Loucy (cell line): Measurements from ENCODE around the gene SPOP.

Source experiments
- EZH2phosphoT487 ChIP-seq: fragments of 200-600 bp; IDR thresholded peaks from 2 replicates; pipeline ENCODE4 v1.6.1; 2018; ENCODE audit warnings: antibody characterized with exemption, mild to moderate bottlenecking, moderate library complexity, borderline replicate concordance
- TF ChIP-seq, protein P1 (sequence below): fragments of 200-600 bp; sonication (generic); conservative IDR thresholded peaks from 2 replicates; pipeline ENCODE4 v1.5.1; 2014; ENCODE audit warnings: mild to moderate bottlenecking, antibody characterized with exemption, low read length

DNA sequence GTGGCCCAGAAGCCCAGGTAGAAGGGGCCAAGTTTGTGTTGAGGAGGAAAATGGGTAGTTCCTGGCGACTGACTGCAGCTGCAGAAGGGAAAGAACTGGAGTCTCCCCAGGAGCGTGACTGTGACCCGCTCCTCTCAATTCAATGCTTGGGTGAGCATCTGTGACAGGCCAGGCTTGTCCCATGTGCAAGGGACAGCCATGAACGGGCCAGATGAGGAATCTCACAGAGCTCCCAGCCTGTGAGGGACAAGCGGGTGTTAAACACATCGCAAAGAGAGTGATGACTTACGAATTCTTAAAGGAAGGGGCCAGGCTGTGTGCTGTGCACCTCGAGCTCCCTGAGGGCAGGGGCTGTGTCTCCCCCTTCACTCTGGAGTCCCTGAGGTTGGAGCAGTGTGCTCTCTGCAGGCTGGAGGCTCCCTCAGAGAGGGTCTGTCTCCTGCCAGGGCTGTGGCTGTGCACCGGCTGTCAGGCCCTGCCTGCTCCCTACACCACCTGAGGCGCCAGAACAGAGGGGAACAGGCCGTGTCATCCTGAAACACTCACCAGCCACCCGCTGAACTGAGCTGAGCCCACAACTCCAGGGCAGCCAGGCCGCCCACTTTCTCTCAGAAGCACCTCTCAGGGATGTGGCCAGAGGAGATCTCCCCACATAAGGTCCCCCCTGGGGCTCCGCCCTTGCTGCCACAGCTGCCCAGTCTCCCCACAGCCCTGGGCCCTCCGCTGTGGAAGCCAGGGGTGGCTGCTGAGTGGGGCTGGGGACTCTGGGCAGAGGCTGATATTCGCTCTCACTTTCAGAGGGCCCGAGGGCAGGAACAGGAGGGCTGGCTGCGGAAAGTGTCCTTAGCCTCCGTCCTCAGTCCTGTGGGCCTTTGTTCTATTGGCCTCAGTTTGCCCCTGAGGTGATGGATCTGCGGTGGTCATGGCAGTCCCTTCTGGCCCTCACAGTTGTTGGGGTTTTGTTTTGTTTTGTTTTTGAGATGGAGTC, 127.9 kb downstream of the SPOP start:
- TF ChIP-seq EZH2phosphoT487: no peak
- TF ChIP-seq, protein P1, sequence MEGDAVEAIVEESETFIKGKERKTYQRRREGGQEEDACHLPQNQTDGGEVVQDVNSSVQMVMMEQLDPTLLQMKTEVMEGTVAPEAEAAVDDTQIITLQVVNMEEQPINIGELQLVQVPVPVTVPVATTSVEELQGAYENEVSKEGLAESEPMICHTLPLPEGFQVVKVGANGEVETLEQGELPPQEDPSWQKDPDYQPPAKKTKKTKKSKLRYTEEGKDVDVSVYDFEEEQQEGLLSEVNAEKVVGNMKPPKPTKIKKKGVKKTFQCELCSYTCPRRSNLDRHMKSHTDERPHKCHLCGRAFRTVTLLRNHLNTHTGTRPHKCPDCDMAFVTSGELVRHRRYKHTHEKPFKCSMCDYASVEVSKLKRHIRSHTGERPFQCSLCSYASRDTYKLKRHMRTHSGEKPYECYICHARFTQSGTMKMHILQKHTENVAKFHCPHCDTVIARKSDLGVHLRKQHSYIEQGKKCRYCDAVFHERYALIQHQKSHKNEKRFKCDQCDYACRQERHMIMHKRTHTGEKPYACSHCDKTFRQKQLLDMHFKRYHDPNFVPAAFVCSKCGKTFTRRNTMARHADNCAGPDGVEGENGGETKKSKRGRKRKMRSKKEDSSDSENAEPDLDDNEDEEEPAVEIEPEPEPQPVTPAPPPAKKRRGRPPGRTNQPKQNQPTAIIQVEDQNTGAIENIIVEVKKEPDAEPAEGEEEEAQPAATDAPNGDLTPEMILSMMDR: no peak
